K562 (cell line): ENCODE data around the gene CYP4F11. TPM values are rescaled to one million over a fixed set of nuclear protein-coding genes. Genes with fewer than 3 reads are reported as not detected.
A peak's percentile ranks its signal among the peaks of the same experiment; 100 is the strongest.
"Not testable (repeated sequence)": the region's sequence is repeated elsewhere in the genome, so short reads cannot be mapped to it uniquely, and the experiment has no call there.

Experiments
- ATAC-seq: fragments of 200-7000 bp; cut with Tn5 transposase; 3 replicates; pipeline ENCODE4 v1.9.1; 2020; ENCODE audit warnings: moderate library complexity
- BruUV-seq: library from RNA; stranded (reverse); fragments of 400-500 nt; replicated peaks from 2 replicates; lab custom pipeline; 2021; lab: Mats Ljungman, UMichigan
- CTCF ChIA-PET: fragments of 300-600 bp; formaldehyde crosslinking; extraction: SDS; loops from one replicate; lab custom pipeline; 2021; ENCODE audit warnings: low intra/inter-chr PET ratio; lab: Yijun Ruan, JAX
- POLR2A ChIA-PET: fragments of 300-600, 350-650 bp; sonication (Branson Sonifier 250); formaldehyde crosslinking; extraction: SDS; loops from one replicate; lab custom pipeline; 2021; ENCODE audit warnings: antibody characterized with exemption, inconsistent platforms; lab: Yijun Ruan, JAX
- DNase-seq, 4 experiments: peaks; one replicate each; pipeline versions ENCODE4 v3.0.0 to v3.0.0-alpha.2; 2011 to 2018; ENCODE audit warnings: low spot score in 3 of 4, mixed read lengths in 3 of 4; ENCODE audit errors: extremely low read depth in 1 of 4
- FAIRE-seq: peaks from 2 replicates; lab custom pipeline; 2011; peaks lifted over from hg19 to GRCh38; lab: Jason Lieb, UNC
- H2AFZ ChIP-seq: 2 replicates; pipeline ENCODE4 v1.6.0; 2011; ENCODE audit warnings: low read depth, low read length, control low read depth, inconsistent platforms
- H3K27ac ChIP-seq: fragments of 200-600 bp; 3 replicates; pipeline ENCODE4 v1.8.0; 2011; ENCODE audit warnings: low read depth, mild to moderate bottlenecking, control low read depth, inconsistent platforms, low read length, moderate library complexity, mixed read lengths; ENCODE audit errors: extremely low read depth
- H3K27me3 ChIP-seq, 2 experiments: fragments of 300-600 bp in 1 of 2; 2 replicates in 1 of 2; 3 replicates in 1 of 2; pipeline versions ENCODE4 v1.6.0 to v1.8.0; 2011; ENCODE audit warnings: inconsistent platforms in 2 of 2, low read length in 2 of 2, mild to moderate bottlenecking in 1 of 2, mixed read lengths in 1 of 2, moderate library complexity in 1 of 2; ENCODE audit not compliant: control insufficient read depth in 2 of 2, insufficient read depth in 2 of 2
- H3K36me3 ChIP-seq: fragments of 300-600 bp; 3 replicates; pipeline ENCODE4 v1.8.0; 2011; ENCODE audit warnings: mild to moderate bottlenecking, low read length, inconsistent platforms; ENCODE audit not compliant: control insufficient read depth, insufficient read depth
- H3K4me1 ChIP-seq, 2 experiments: fragments of 200-600 bp in 1 of 2; replicated peaks in 1 of 2; 2 replicates in 1 of 2; 3 replicates in 1 of 2; pipeline versions ENCODE4 v1.5.1 to v1.8.0; 2011; ENCODE audit warnings: inconsistent platforms in 2 of 2, low read length in 2 of 2, mild to moderate bottlenecking in 1 of 2, mixed read lengths in 1 of 2, moderate library complexity in 1 of 2; ENCODE audit not compliant: control insufficient read depth in 2 of 2, insufficient read depth in 2 of 2
- H3K4me2 ChIP-seq: 2 replicates; pipeline ENCODE4 v1.6.1; 2011; ENCODE audit warnings: low read length, control low read depth, inconsistent platforms, mixed read lengths; ENCODE audit not compliant: insufficient read depth
- H3K4me3 ChIP-seq: fragments of 200-600 bp; sonication (generic), shearing (Covaris generic); 2 replicates; pipeline ENCODE4 v1.5.1; 2016; ENCODE audit warnings: control low read depth, inconsistent platforms
- H3K79me2 ChIP-seq: fragments of 200-600 bp; 3 replicates; pipeline ENCODE4 v1.8.0; 2011; ENCODE audit warnings: low read length, inconsistent platforms; ENCODE audit not compliant: control insufficient read depth, insufficient read depth
- H3K9ac ChIP-seq, 2 experiments: 2 replicates each; pipeline versions ENCODE4 v1.6.0 to v1.6.1; 2011; ENCODE audit warnings: low read depth in 2 of 2, low read length in 2 of 2, control low read depth in 1 of 2, inconsistent platforms in 1 of 2, mild to moderate bottlenecking in 1 of 2, mixed read lengths in 1 of 2; ENCODE audit not compliant: insufficient read depth in 1 of 2
- H3K9me1 ChIP-seq: one replicate; pipeline ENCODE4 v1.6.0; 2011; ENCODE audit warnings: inconsistent platforms, mild to moderate bottlenecking, low read length, moderate library complexity; ENCODE audit not compliant: control insufficient read depth, insufficient read depth
- H3K9me3 ChIP-seq: replicated peaks from 2 replicates; pipeline ENCODE4 v1.5.1; 2011; ENCODE audit warnings: low read depth, low read length, inconsistent platforms; ENCODE audit not compliant: control insufficient read depth, insufficient read depth
- H4K20me1 ChIP-seq: replicated peaks from 2 replicates; pipeline ENCODE4 v1.6.1; 2011; ENCODE audit warnings: low read length, inconsistent platforms, mixed read lengths; ENCODE audit not compliant: control insufficient read depth, insufficient read depth
- ATF7 ChIP-seq: fragments of 450-650 bp; IDR thresholded peaks from 2 replicates; pipeline ENCODE4 v1.7.1; 2014; ENCODE audit warnings: mild to moderate bottlenecking, moderate library complexity
- NUFIP1 ChIP-seq: fragments of 450-650 bp; IDR thresholded peaks from 2 replicates; pipeline ENCODE4 v1.6.1; 2018; ENCODE audit not compliant: partially characterized antibody
- POLR2AphosphoS2 ChIP-seq: IDR thresholded peaks from 2 replicates; pipeline ENCODE4 v1.6.1; 2012; ENCODE audit warnings: low read length, improper control_type of control experiment
- POLR2B ChIP-seq: fragments of 450-650 bp; IDR thresholded peaks from 2 replicates; pipeline ENCODE4 v1.6.1; 2018; ENCODE audit warnings: low read depth; ENCODE audit not compliant: partially characterized antibody
- ZNF217 ChIP-seq: sonication (generic); formaldehyde crosslinking; IDR thresholded peaks from 2 replicates; pipeline ENCODE4 v1.8.0; 2022; ENCODE audit warnings: mild to moderate bottlenecking, missing genetic modification reagents
- ZNF253 ChIP-seq: fragments of 250-450 bp; sonication (Bioruptor Pico); conservative IDR thresholded peaks from 2 replicates; pipeline ENCODE4 v1.6.1; 2021; ENCODE audit warnings: mild to moderate bottlenecking
- WGBS: fragments of 100-300 bp; shearing (Covaris generic); methylation state at CpG from one replicate; pipeline ENCODE4 v1.1.6; 2016; ENCODE audit warnings: low coverage, mixed read lengths; ENCODE audit not compliant: insufficient coverage; ENCODE audit errors: missing lambda C conversion rate; 5-methylcytosine and 5-hydroxymethylcytosine counted together
- in situ Hi-C: fragments of 300-500 bp; cut with MboI; formaldehyde crosslinking; loops from 4 replicates; pipeline ENCODE4 v1.15.0; 2018; ENCODE audit warnings: inconsistent platforms, mixed read lengths
- intact Hi-C: fragments of 100-400 bp; cut with micrococcal nuclease; formaldehyde crosslinking; loops from 2 replicates; pipeline ENCODE4 v1.14.2; 2022
- polyA plus RNA-seq, 8 experiments: library from polyadenylated mRNA; depleted of rRNA in 4 of 8; stranded (reverse) in 5 of 8; unstranded in 3 of 8; fragments of >200 nt; fragmentation: Nextera tagmentation in 2 of 8; fragmentation: Illumina TruSeq in 1 of 8; extraction: Ambion mirVana in 2 of 8; extraction: Trizol in 1 of 8; gene quantifications; 2 replicates each; pipeline versions ENCODE4 v1.2.1 to v1.2.3, GENCODE V29; 2011 to 2014; ENCODE audit warnings: inconsistent platforms in 1 of 8, missing spikeins in 1 of 8
- total RNA-seq, 7 experiments: library from RNA; depleted of rRNA in 6 of 7; stranded (reverse); fragments of >200 nt in 6 of 7; fragmentation: Illumina TruSeq in 2 of 7; extraction: Trizol in 2 of 7; gene quantifications; 2 replicates each; pipeline versions ENCODE4 v1.2.1 to v1.2.3, GENCODE V29; 2011 to 2021; ENCODE audit warnings: low replicate concordance in 1 of 7
- TF ChIP-seq, protein P1 (sequence below): IDR thresholded peaks from 2 replicates; pipeline ENCODE4 v1.6.1; 2016; ENCODE audit warnings: missing genetic modification characterization, missing compliant biosample characterization

Gene CYP4F11
- total and polyA plus RNA-seq, 9 of the 15 experiments (the other 6 are each of a cell fraction or from before 2014, with no cell fraction given): 0.03 TPM; not detected in 8

DNA sequence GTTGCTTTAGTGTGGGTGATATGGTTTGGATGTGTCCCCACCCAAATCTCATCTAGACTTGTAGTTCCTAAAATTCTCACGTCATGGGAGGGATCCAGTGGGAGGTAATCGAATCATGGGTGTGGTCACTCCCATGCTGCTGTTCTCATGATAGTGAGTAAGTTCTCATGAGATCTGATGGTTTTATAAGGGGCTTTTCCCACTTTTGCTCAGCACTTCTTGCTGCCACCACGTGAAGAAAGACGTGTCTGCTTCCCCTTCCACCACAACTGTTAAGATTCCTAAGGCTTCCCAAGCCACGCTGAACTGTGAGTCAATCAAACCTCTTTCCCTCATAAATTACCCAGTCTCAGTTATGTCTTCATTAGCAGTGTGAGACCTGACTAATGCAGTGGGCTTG lies 40.5 kb upstream of the CYP4F11 start:
- DNase-seq: no peak
- Histone ChIP-seq H3K9me3 (no peaks in the 10 kb centered on the region), H3K27ac (no peak overlapping the region), H3K79me2 (no peaks in the 10 kb centered on the region), H3K4me2 (no peak overlapping the region), H4K20me1 (no peaks in the 10 kb centered on the region; the same call in 1 of the 2 replicates), H3K36me3 (no peaks in the 10 kb centered on the region), H3K27me3 (no peaks in the 10 kb centered on the region), H3K9me1 (no peaks in the 10 kb centered on the region), H3K4me3 (no peak overlapping the region), H3K4me1 (no peaks in the 10 kb centered on the region)
- BruUV-seq: no TSS peak
- in situ Hi-C loops: no loop called here
- no peak for ATAC-seq
- FAIRE-seq: no peak
- TF ChIP-seq ZNF217 (no peak), POLR2AphosphoS2 (no peak), ATF7 (no peak), NUFIP1 (no peak), ZNF253 (CRISPR knock-in tag) (no peak), POLR2B (no peak)
- TF ChIP-seq, all 486 proteins: peak for 0
- WGBS: 0% methylated on average over 5 of the region's 5 CpGs
- Histone ChIP-seq H2AFZ (no peak overlapping the region), H3K9ac (no peak overlapping the region)
- CTCF ChIA-PET: no interaction called here
- intact Hi-C loops: no loop called here
- POLR2A ChIA-PET: no interaction called here

GRCh38 chr19:15972043-15972442 lies 37.7 kb upstream of the CYP4F11 start:
- H3K4me2 ChIP-seq, POLR2A ChIA-PET, H3K27ac ChIP-seq, H3K9me3 ChIP-seq, H3K36me3 ChIP-seq, CTCF ChIA-PET, H4K20me1 ChIP-seq, H3K4me3 ChIP-seq, FAIRE-seq, BruUV-seq, H3K27me3 ChIP-seq, H3K9me1 ChIP-seq, ATAC-seq, H3K79me2 ChIP-seq, H3K9ac ChIP-seq, H3K4me1 ChIP-seq, in situ Hi-C loops, intact Hi-C loops, H2AFZ ChIP-seq, DNase-seq: not testable (repeated sequence)
- TF ChIP-seq, protein P1, sequence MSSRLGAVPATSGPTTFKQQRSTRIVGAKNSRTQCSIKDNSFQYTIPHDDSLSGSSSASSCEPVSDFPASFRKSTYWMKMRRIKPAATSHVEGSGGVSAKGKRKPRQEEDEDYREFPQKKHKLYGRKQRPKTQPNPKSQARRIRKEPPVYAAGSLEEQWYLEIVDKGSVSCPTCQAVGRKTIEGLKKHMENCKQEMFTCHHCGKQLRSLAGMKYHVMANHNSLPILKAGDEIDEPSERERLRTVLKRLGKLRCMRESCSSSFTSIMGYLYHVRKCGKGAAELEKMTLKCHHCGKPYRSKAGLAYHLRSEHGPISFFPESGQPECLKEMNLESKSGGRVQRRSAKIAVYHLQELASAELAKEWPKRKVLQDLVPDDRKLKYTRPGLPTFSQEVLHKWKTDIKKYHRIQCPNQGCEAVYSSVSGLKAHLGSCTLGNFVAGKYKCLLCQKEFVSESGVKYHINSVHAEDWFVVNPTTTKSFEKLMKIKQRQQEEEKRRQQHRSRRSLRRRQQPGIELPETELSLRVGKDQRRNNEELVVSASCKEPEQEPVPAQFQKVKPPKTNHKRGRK (tag): peak; percentile 97
